Measurements from ENCODE around the gene SHKBP1.

- TF ChIP-seq PBX3 (IDR thresholded peaks at IDR 0.05; ENCODE audit: insufficient replicate concordance, low read depth, low read length), result no peak
- no peak for TF ChIP-seq NR2F1 (conservative IDR thresholded peaks at IDR 0.05)
- TF ChIP-seq ATF2 (IDR thresholded peaks at IDR 0.05; ENCODE audit: low read length), result no peak
- no peak for TF ChIP-seq KDM1A (IDR thresholded peaks at IDR 0.05; ENCODE audit: borderline replicate concordance)
- no peak for TF ChIP-seq CTCF (IDR thresholded peaks at IDR 0.05 in 2 of 3, conservative IDR thresholded peaks at IDR 0.05 in 1 of 3; ENCODE audit: control insufficient read depth in 2 of 3, extremely low read depth in 1 of 3, insufficient read depth in 1 of 3, low read depth in 3 of 3, low read length in 3 of 3)
- TF ChIP-seq E2F4 (IDR thresholded peaks at IDR 0.05; ENCODE audit: low read depth, low read length), result no peak
- TF ChIP-seq JUND (IDR thresholded peaks at IDR 0.05; ENCODE audit: low read depth, low read length), result no peak
- no peak for TF ChIP-seq GATAD2B (conservative IDR thresholded peaks at IDR 0.05; ENCODE audit: low read depth)
- no peak for TF ChIP-seq SIX5 (IDR thresholded peaks at IDR 0.05; ENCODE audit: low read depth, low read length, severe bottlenecking)
- TF ChIP-seq ETV6 (conservative IDR thresholded peaks at IDR 0.05 in 1 of 2, IDR thresholded peaks at IDR 0.05 in 1 of 2; ENCODE audit: borderline replicate concordance in 1 of 2, low read depth in 1 of 2), result no peak
- TF ChIP-seq POLR2A (IDR thresholded peaks at IDR 0.05; ENCODE audit: low read depth, low read length), result no peak
- TF ChIP-seq ZBTB40 (IDR thresholded peaks at IDR 0.05; ENCODE audit: borderline replicate concordance), result no peak
- TF ChIP-seq MTA2 (IDR thresholded peaks at IDR 0.05; ENCODE audit: low read depth), result no peak
- TF ChIP-seq RFX5 (IDR thresholded peaks at IDR 0.05; ENCODE audit: low read depth, low read length), result no peak
Observed at GRCh38 chr19:40620161-40620485, 43.5 kb downstream of the SHKBP1 start.
